ENCODE measurements around the gene OR8G5.
"Not testable (repeated sequence)": the region's sequence is repeated elsewhere in the genome, so short reads cannot be mapped to it uniquely, and the experiment has no call there.

OR8G5 gene, protein sequence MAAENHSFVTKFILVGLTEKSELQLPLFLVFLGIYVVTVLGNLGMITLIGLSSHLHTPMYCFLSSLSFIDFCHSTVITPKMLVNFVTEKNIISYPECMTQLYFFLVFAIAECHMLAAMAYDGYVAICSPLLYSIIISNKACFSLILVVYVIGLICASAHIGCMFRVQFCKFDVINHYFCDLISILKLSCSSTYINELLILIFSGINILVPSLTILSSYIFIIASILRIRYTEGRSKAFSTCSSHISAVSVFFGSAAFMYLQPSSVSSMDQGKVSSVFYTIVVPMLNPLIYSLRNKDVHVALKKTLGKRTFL

DNA sequence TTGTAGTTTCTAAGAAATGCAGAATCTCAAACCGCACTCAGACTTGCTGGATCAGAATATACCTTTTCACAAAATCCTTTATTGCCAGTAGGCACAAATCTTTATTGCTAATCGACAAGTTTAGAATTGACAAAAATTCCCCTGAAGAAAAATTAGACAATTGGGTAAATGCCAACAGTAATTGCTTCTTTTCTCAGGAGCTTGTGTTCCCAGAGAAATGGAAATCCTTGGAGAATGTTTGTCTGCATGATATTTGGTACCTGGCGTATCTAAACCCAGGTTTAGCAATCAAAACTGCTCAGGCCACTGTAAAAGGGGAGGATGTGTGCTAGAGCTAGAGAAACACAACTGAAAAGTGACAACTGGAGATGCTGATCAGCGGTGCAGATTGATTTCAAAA, at the start of gene OR8G5:
TSS of gene OR8G5 (plus strand) at position 301 of the 400 bp plus-strand sequence. CDS start 8,556 bp downstream, outside the sequence.
- no peak for DNase-seq

DNA sequence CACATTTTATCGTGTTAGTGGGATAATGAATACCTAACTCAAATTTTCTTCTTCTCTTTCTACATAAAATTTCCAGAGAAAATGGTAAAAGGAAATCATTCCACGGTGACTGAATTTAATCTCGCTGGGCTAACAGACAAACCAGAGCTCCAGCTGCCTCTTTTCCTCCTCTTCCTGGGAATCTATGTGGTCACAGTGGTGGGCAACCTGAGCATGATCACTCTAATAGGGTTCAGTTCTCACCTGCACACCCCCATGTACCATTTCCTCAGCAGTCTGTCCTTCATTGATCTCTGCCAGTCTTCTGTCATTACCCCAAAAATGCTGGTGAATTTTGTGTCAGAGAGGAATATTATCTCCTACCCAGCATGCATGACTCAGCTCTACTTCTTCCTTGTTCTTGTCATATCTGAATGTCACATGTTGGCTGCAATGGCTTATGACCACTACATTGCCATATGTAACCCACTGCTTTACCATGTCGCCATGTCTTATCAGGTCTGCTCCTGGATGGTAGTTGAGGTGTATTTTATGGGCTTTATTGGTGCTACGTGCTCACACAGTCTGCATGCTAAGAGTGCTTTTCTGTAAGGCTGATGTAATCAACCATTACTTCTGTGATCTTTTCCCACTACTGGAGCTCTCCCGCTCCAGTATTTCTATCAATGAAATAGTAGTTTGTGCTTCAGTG, 48.9 kb upstream of the OR8G5 start:
- DNase-seq, result peak; percentile 46 to 63 (median 60)

DNA sequence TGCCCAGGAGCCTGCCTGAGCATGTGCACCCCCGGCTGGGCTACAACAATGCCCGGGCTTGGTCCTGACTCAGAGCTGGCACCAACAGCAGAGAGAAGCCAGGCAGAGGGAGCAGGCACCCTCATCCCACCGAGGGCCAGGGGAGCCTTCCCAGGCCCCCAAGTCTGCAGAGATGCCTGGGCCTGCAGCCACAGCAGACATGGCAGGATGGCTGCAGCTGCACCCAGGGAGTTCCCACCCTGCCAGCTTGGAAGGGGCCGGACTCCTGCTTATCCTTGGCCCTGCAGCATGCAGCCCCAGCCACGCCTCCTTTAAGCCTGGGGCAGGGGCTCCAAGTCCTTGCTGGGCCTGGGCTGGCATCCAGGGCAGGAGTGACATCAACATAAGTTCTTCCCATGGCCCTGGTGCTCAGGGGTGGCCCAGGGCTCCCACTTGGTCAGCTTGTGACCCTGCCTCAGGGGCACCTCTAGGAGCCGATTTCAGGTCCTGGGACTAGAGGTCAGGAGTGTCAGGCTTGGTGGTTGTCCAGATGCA, 46.3 kb upstream of the OR8G5 start:
- DNase-seq, result no peak

DNA sequence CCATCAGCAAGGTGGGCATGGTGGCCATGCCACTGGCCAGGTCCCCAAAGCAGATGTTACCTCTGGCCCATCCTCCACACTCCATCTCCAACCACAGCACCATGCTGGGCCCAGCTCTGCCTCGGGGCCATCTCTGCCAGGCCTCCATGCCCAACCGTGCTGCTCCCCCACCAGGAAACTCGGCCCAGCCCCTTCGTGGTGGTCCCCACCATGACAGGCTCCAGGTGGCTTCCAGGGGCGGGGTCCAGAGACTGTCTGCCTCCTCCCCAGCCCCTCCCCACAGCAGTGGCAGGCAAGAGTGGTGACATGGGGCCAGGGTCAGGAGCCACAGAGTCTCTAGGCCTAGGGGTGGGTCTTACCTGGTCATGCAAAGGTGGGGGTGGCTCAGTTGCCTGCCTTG, 45.8 kb upstream of the OR8G5 start:
- DNase-seq, result no peak

DNA sequence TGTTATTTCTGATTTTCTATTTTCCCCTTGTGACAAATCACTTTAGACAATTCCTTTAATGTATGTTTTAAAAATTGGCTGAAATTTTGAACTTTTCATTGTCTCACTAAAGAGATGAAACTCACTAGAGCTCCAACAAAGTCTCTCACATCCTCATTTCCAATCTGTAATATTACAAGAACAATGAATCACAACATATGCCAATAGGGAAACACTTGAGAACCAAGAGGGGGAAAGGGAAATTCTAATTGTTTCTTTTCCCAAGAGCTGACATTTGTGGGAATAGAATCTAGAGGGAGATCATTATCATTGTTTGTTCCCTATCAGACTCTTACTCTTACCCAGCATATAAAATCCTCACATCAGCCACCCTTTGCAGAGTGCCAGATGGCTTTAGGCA, 44.9 kb upstream of the OR8G5 start:
- DNase-seq, result peak; percentile 42 to 77 (median 71)

DNA sequence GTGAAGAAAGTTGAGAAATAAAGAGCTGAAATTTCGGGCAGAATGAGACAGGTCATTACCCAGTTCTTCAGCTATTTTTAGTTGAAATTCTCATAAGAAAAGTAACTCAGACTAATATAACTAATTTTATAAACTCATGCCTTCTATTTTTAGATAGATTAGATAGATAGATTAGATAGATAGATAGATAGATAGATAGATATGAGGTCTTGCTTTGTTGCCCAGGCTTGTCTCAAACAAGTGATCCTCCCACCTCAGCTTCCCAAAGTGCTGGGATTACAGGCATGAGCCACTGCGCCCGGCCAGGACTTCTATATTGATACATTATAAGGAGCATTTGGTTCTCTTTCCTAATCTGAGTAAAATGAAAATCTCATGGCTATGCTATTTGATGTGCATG, 42.1 kb upstream of the OR8G5 start:
- no peak for DNase-seq

DNA sequence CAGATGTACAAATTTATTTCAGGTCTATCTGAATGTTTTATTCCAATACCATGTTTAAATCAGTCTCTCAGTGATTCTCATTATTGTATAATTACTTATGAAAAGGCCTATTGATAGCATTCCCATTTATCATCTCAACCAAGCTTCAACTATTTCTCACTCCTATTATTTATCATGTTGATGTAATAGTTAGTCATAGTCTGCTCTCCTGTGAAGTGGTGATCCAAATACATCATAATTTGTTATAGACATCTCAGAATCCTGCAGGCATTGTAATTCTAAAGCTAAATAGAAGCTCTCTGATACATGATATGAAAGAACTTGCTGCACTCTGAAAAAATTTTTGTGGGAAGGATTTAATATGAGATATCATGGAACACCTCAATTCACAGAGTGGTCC, 37.0 kb upstream of the OR8G5 start:
- DNase-seq, result no peak

DNA sequence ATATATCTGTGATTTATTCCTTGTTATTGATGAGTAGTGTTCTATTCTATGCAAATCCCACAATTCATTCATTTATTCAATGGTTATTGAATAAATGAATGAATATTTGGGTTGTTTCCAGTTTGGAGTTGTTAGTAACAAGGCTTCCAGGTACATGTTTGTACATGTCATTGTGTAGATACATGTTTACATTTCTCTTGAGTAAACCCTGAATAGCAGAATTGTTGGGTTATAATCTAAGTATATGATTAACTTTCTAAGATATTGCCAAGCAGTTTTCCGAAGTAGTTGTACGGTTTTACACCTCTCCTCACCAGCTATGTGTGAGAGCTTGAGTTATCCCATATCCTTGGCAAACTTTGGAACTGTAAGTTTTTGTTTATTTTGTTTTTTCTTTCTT, 33.8 kb upstream of the OR8G5 start:
- DNase-seq, result no peak

DNA sequence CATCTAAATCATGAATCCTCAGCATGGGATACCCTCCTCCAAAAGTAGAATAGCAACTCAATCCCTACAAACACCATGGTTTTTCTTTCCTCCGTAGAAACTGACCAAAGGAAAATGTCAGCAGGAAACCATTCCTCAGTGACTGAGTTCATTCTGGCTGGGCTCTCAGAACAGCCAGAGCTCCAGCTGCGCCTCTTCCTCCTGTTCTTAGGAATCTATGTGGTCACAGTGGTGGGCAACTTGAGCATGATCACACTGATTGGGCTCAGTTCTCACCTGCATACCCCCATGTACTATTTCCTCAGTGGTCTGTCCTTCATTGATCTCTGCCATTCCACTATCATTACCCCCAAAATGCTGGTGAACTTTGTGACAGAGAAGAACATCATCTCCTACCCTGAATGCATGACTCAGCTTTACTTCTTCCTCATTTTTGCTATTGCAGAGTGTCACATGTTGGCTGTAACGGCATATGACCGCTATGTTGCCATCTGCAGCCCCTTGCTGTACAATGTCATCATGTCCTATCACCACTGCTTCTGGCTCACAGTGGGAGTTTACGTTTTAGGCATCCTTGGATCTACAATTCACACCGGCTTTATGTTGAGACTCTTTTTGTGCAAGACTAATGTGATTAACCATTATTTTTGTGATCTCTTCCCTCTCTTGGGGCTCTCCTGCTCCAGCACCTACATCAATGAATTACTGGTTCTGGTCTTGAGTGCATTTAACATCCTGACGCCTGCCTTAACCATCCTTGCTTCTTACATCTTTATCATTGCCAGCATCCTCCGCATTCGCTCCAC, 31.4 kb upstream of the OR8G5 start:
- DNase-seq, result peak; percentile 70 to 88 (median 85)

DNA sequence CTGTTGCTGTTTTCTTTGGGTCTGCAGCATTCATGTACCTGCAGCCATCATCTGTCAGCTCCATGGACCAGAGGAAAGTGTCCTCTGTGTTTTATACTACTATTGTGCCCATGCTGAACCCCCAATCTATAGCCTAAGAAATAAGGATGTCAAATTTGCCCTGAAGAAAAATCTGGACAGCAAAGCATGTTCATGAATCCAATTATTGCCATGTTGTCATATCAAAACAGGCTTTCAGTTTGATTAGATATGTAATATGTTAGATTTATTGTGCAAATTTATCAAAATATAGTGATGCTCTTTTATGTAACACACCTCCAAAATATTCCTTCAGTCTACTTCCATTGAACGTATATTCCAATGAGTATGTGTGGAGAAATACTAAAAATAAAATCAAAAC, 30.7 kb upstream of the OR8G5 start:
- DNase-seq, result no peak

DNA sequence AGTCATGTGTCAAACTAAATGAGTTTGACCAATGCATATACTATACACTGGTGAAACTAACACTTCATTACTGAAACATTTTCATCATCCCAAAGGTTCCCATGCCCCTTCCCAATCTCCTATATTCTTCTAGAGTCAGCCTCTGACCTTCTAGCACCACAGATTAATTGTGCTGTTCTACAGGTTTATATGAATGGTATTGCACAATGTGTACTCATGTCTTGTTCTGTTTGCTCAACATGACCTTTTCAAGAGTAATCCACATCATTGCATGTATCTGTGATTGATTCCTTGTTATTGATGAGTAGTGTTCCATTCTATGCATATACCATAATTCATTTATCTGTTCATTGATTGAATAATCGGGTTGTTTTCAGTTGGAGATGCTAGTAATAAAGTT, 22.8 kb upstream of the OR8G5 start:
- no peak for DNase-seq

DNA sequence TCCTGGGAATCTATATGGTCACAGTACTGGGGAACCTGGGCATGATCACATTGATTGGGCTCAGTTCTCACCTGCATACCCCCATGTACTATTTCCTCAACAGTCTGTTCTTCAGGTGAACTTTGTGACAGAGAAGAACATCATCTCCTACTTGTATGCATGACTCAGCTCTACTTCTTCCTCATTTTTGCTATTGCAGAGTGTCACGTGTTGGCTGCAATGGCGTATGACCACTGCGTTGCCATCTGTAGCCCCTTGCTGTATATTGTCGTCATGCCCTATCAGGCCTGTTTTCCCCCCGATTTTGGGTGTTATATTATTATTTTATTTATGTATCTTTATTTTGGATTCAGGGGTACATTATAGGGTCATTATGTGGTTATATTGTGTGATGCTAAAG, 17.7 kb upstream of the OR8G5 start:
- peak in 2 of 3 donors; percentile 10 to 30 for DNase-seq

DNA sequence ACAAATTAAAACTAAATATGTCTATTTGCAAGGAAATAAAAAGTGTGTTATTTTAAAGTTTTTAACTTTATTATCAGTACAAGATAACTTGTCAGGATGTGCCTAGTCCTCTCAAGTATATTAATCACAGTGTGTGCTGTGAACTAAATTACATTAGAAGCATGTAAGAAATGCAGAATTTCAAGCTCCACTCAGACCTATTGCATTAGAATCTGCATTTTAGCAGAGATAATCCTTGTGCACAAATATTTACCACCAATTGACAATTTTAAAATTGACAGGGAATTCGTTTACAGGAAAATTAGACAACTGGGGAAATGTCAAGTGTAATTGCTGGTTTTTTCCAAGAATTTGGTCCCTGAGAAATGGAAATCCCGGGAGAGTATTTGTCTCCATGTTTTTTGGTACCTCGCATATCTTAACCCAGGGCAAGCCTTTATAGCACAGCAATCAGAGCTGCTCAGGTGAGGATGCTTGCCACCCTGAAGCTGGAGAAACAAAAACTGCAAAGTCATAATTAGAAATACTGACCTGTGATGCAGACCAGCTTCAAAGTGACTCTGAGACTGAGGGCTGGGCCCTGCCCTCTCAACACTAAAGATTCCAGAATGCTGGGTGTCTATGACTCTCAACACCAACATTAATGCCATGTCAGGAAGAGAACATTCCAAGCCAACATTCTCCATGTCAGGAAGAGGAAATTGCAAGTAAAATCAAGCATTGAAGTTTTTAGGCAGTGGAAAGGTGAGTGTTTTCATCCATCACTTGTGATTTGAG, 15.4 kb upstream of the OR8G5 start, which contains the start of gene OR8G1:
TSS of gene OR8G1 (plus strand) at position 475 of the 777 bp plus-strand sequence. CDS start 8,581 bp downstream, outside the sequence.
- no peak for DNase-seq

DNA sequence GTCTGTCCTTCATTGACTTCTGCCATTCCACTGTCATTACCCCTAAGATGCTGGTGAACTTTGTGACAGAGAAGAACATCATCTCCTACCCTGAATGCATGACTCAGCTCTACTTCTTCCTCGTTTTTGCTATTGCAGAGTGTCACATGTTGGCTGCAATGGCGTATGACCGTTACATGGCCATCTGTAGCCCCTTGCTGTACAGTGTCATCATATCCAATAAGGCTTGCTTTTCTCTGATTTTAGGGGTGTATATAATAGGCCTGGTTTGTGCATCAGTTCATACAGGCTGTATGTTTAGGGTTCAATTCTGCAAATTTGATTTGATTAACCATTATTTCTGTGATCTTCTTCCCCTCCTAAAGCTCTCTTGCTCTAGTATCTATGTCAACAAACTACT, 6.3 kb upstream of the OR8G5 start:
- peak; percentile 9 to 44 (median 37) for DNase-seq

DNA sequence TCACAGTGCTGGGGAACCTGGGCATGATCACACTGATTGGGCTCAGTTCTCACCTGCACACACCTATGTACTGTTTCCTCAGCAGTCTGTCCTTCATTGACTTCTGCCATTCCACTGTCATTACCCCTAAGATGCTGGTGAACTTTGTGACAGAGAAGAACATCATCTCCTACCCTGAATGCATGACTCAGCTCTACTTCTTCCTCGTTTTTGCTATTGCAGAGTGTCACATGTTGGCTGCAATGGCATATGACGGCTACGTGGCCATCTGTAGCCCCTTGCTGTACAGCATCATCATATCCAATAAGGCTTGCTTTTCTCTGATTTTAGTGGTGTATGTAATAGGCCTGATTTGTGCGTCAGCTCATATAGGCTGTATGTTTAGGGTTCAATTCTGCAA, 8.9 kb downstream of the OR8G5 start:
- DNase-seq, result peak; percentile 60 to 70 (median 61)

DNA sequence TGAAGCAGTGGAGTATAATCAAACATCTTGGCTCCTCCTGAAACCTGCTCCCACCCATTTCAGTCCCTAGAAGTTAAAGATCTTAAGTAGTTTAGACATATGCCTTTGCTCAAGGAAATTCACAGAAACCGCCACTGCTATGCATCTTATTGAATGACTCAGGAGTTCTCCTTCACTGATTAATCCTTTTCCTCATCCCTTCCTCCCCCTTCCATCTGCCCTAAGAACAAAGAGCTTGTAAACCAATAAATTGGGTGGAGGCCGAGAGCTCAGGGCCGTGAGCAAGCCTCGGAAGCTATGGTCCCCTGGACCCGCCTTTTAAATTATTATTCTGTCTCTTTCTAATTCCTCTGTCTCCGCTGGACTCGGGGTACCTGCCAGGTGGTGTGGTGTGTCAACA, 14.7 kb downstream of the OR8G5 start:
- DNase-seq, result not testable (repeated sequence)

DNA sequence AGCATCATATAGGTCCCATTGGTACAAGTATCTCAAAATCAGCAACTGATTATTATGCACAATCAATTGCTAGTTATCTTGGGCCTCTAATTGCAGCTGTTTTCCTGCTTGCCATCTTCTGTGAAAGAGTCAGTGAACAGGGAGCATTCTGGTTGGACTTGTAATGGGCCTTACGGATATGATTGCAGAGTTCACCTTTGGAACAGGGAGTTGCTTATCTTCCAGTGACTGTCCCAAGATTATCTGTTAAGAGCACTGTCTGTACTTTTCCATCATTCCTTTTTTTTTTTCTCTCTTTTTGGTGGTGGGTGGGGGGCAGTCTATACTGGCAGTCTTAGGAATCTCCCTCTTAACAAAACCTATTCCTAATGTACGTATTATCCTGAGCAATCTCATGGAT, 17.8 kb downstream of the OR8G5 start:
- no peak for DNase-seq

DNA sequence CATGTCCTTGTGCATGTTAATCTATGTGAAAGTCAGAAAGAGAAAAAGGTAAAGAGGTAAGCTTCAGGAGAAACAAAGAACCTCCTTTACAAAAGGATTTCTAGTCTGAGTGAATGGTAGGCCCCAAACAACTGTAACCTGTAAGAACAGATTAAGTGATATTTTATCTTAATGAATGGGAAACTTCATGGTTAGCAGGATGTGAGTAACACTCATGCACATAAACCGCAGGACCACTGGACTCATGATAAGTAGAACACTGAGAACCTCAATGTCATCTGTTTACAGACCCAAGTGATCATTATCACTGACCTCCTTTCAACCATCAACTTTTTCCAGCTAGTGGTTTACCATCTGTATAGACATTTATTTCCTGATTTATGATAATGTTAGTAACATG, 19.9 kb downstream of the OR8G5 start:
- peak; percentile 20 to 36 (median 34) for DNase-seq

DNA sequence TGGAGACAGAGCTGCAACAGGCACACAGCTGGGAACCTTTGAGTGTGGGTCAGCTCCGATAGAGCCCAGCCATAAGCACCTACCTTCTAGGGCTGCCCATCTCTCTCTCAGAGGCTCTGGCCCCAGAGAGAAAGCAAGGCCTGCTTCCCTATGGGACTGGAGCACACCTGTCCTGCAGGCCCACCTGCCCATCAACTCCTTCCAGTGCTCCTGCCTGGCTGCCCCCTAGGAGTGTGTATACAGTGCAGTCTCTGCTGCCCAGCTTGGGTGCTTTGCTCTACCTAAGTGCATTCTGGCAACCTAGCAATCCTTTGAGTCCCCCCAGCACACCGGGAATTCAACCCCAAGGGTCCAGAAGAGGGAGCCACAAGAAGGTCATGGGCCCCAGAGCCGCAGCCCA, 21.0 kb downstream of the OR8G5 start:
- DNase-seq, result no peak

DNA sequence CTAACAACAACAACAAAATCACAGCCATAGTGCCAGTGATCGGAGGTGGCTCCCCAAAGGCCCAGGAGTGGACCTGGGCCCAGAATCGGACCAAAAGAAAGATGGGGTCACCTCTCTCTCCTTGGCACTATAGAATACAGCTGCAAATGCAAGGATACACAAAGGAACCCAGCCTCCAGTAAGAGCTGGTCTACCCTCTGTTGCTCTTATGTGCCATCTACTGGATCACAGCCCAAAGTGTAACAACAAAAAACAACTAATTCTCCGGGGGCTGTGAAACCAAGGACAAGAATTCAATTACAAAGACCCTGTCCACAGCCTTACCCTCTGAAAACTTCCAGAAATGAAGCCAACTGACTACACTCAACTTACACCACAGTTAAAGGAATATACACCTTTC, 21.6 kb downstream of the OR8G5 start:
- DNase-seq, result peak; percentile 20 to 50 (median 23)

DNA sequence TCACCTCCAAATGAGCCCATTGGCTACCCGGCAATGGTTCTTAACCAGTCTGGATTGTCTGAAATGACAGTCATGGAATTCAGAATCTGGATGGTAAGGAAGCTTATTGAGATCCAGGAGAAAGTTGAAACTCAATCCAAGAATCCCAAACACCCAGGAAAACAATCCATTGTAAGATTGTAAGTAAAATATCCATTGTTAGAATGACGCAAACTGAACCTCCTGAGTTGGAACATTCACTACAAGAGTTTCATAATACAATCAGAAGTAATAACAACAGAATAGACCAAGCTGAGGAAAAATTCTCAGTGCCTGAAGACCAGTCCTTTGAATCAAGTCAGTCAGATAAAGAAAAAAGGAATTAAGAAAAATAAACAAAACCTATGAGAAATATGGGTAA, 22.1 kb downstream of the OR8G5 start:
- DNase-seq, result no peak

DNA sequence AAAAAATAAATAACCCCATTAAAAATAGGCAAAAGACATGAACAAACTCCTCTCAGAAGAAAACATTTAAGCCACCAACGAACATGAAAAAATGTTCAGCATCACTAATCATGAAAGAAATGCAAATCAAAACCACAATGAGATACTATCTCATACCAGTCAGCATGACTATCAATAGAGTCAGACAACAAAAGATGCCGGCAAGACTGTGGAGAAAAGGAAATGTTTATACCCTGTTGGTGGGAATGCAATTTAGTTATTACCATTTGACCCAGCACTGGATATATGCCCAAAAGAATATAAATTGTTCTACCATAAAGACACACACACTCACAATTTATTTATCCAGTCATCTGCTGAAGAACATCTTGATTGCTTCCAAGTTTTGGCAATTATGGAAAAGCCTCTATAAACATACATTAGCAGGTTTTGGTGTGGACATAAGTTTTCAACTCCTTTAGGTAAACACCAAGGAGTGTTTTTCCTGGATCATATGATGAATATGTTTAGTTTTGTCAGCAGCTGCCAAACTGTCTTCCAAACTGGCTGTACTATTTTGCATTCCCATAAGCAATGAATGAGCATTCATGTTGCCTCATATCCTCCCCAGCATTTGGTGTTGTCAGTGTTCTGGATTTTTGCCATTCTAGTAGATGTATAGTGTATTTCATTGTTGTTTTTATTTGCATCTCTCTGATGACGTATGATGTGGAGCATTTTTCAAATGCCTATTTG, 29.6 kb downstream of the OR8G5 start:
- no peak for DNase-seq

All from suppressor macrophage treated with lipopolysaccharide for 1 hour (primary cell).